LNCaP clone FGC (cell line): ENCODE measurements around the gene FAM135A.
A peak's percentile ranks its signal among the peaks of the same experiment; 100 is the strongest.

ENCODE experiments used
- DNase-seq: peaks from one replicate; pipeline ENCODE4 v3.0.0-alpha.2; 2011; ENCODE audit warnings: low read depth
- H3K4me3 ChIP-seq: 2 replicates; pipeline ENCODE4 v1.5.1; 2011; ENCODE audit warnings: mild to moderate bottlenecking, low read depth, low read length, control low read depth
- TF ChIP-seq, protein P1 (sequence below): IDR thresholded peaks from 2 replicates; pipeline ENCODE4 v1.5.1; 2012; ENCODE audit warnings: mild to moderate bottlenecking; ENCODE audit not compliant: control insufficient read depth, insufficient read depth; ENCODE audit errors: extremely low read depth

Gene FAM135A

DNA sequence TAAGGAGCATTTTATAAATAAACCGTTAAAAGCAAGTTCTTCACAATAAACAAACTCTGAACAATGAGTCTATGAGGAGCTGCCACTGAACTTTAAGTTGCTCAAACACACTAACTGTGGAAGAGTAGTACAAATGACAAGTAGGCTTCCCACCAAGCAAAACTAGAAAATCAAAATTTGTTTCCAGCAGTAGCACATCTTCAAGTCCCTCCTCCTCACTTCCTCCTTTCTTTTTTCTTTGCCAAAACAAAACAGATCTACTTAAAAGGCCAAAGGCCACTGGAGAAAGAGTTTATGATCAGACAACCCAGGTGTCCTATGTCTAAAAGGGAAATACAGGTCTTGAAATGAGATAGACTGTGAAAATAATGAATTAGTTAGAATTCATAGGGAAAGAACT, 17.1 kb upstream of the FAM135A start:
- TF ChIP-seq, protein P1, sequence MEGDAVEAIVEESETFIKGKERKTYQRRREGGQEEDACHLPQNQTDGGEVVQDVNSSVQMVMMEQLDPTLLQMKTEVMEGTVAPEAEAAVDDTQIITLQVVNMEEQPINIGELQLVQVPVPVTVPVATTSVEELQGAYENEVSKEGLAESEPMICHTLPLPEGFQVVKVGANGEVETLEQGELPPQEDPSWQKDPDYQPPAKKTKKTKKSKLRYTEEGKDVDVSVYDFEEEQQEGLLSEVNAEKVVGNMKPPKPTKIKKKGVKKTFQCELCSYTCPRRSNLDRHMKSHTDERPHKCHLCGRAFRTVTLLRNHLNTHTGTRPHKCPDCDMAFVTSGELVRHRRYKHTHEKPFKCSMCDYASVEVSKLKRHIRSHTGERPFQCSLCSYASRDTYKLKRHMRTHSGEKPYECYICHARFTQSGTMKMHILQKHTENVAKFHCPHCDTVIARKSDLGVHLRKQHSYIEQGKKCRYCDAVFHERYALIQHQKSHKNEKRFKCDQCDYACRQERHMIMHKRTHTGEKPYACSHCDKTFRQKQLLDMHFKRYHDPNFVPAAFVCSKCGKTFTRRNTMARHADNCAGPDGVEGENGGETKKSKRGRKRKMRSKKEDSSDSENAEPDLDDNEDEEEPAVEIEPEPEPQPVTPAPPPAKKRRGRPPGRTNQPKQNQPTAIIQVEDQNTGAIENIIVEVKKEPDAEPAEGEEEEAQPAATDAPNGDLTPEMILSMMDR, result no peak
- no peak for DNase-seq

GRCh38 chr6:70396796-70397729, 16.2 kb upstream of the FAM135A start:
- no peak for DNase-seq
- TF ChIP-seq, protein P1, result no peak
- H3K4me3 ChIP-seq, result no peak overlapping the region

More for the DNA sequence above, 17.1 kb upstream of the FAM135A start:
- H3K4me3 ChIP-seq, result no peak overlapping the region

DNA sequence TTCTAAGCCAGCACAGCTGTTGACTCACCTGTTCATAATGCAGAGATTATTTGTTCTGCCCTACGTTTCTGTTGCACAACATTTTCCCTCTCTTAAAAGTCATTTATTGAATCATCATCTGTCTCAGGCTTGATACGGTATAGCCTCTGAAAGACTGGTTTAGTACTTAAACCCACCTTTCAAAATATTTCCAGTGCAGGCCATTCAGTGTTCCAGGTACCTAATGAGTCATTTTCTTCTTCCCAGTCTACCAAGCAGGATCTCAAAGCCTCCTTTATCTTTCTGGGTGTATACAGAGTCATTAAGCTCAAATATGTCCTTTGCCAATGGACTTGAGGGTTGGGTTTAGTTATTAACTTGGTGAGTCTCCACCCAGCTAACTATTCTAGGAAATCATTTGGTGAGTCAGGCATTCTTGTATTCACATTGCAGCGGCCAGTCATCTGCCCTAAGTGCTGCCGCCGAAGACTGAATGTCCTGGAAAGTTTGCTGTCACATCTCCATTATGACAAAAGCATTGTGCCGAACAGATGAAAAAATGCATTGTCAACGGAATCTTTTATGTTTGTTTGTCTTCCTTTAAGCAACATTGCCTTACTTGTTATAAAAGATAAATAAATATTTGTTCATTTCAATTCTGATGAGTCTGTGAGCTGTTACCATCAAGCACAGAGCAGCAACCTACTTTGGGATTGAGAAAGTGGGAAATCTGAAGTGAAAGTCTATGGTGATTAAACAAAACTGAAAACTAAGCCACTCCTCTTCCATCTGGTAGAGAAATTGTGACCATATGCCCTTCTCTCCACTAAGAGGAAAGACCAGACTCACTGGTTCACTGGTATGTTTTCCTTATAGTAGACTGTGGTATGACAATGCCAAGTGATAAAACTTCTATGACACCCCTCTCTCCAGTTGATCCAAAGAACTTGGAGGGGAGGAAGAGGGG, 14.3 kb upstream of the FAM135A start:
- H3K4me3 ChIP-seq, result peak overlapping the region; percentile 27
- DNase-seq, result peak; percentile 76
- TF ChIP-seq, protein P1, result no peak

GRCh38 chr6:70404658-70405057, 8.7 kb upstream of the FAM135A start:
- no peak overlapping the region for H3K4me3 ChIP-seq
- TF ChIP-seq, protein P1, result no peak
- DNase-seq, result peak; percentile 7

GRCh38 chr6:70409216-70409615, 4.1 kb upstream of the FAM135A start:
- no peak overlapping the region for H3K4me3 ChIP-seq
- TF ChIP-seq, protein P1, result no peak
- no peak for DNase-seq

- no peak overlapping the region for H3K4me3 ChIP-seq
- TF ChIP-seq, protein P1, result no peak
- DNase-seq, result peak; percentile 67
Observed at GRCh38 chr6:70411542-70412251, 1.6 kb upstream of the FAM135A start.
